ENCODE measurements around the gene HEBP2. TPM values are rescaled to one million over a fixed set of nuclear protein-coding genes. Genes with fewer than 3 reads are reported as not detected.

Gene HEBP2
- total and polyA plus RNA-seq, 2 of the 13 experiments (the other 11 are each of a cell fraction or from before 2014, with no cell fraction given) = 16.0 to 72.8 TPM

GRCh38 chr6:138403324-138403800 is 661 bp upstream of the HEBP2 start (continued):
- TF ChIP-seq ZNF383 (CRISPR knock-in tag; IDR thresholded peaks at IDR 0.05; ENCODE audit: borderline replicate concordance) (no peak), ZNF780A (CRISPR knock-in tag; IDR thresholded peaks at IDR 0.05) (no peak), ZNF792 (CRISPR knock-in tag; IDR thresholded peaks at IDR 0.05) (no peak), REXO4 (CRISPR knock-in tag; IDR thresholded peaks at IDR 0.05; ENCODE audit: borderline replicate concordance) (no peak), ZNF747 (CRISPR knock-in tag; IDR thresholded peaks at IDR 0.05; ENCODE audit: borderline replicate concordance) (0 out of 2 replicates have a peak, but pooled peaks have one; percentile 42), MXD1 (CRISPR knock-in tag; IDR thresholded peaks at IDR 0.05) (no peak), SKI (IDR thresholded peaks at IDR 0.05; ENCODE audit: partially characterized antibody) (no peak)

- Histone ChIP-seq H3K27ac (ENCODE audit: extremely low read length, insufficient read depth, low read length) (peak overlapping the region; percentile 55), H3K4me2 (ENCODE audit: low read depth, low read length) (peak overlapping the region; percentile 91), H3K27me3 (ENCODE audit: control insufficient read depth in 1 of 2, insufficient read depth in 2 of 2, low read length in 2 of 2) (no peaks in the 10 kb centered on the region; a peak in 2 of 5 replicates), H3K9me3 (ENCODE audit: low read length) (no peaks in the 10 kb centered on the region), H3K9ac (ENCODE audit: insufficient read depth, low read depth, low read length) (peak overlapping the region; percentile 84), H3K36me3 (replicated peaks in 1 of 2; ENCODE audit: control insufficient read depth in 1 of 2, insufficient read depth in 2 of 2, low read length in 2 of 2) (peaks cover 15 to 39% of the 10 kb centered on the region in 2 experiments), H2AFZ (ENCODE audit: low read length) (peak overlapping the region; percentile 13), H4K20me1 (ENCODE audit: insufficient read depth, low read length) (no peaks in the 10 kb centered on the region), H3K4me1 (ENCODE audit: insufficient read depth, low read length) (peaks cover 21% of the 10 kb centered on the region), H3K4me3 (replicated peaks in 1 of 3; ENCODE audit: insufficient read depth in 1 of 3, low read depth in 2 of 3, low read length in 3 of 3) (peak overlapping the region; percentile 73 to 89 (median 84)), H3K79me2 (ENCODE audit: insufficient read depth, low read length) (peaks cover 8% of the 10 kb centered on the region)
- POLR2A ChIA-PET = interaction anchor here (0.6 to 1.9 kb wide), 7 partner anchors 10 to 318 kb away, joined by 3 to 6 read pairs (median 3); no protein-coding TSS in a partner anchor
- DNase-seq (ENCODE audit: low spot score) = no peak
- CTCF ChIA-PET (ENCODE audit: low intra/inter-chr PET ratio, low total read pairs) = interaction anchor here (1.2 to 2.2 kb wide), 4 partner anchors 104 to 296 kb away, joined by 4 to 10 read pairs (median 6); no protein-coding TSS in a partner anchor
- intact Hi-C loops (cut with micrococcal nuclease; ENCODE audit: unreplicated experiment) (loop anchor here (2.0 to 5.0 kb wide), 2 partner anchors 118 to 298 kb away; partner anchors contain the start of gene PERP), in situ Hi-C loops (cut with HindIII; ENCODE audit: extremely low pct_ligation_motif_present, low pct_unique_long_range_greater_than_20kb) (loop anchor here (10.0 kb wide), 1 partner anchor 290 kb away; no protein-coding TSS in a partner anchor)
- TSS peak; percentile 55 for BruUV-seq (replicated peaks)
- WGBS (ENCODE audit: low lambda C conversion rate) = 3% methylated on average over 35 of the region's 35 CpGs
- FAIRE-seq = no peak
- peak; percentile 11 for ATAC-seq
- TF ChIP-seq TIGD3 (CRISPR knock-in tag; IDR thresholded peaks at IDR 0.05; ENCODE audit: borderline replicate concordance) (no peak), BCL3 (CRISPR knock-in tag; IDR thresholded peaks at IDR 0.05) (peak; percentile 41; the same call in 1 of the 2 replicates), HNRNPK (IDR thresholded peaks at IDR 0.05; ENCODE audit: low read depth, low read length, poor library complexity, severe bottlenecking) (no peak), ZNF260 (CRISPR knock-in tag; IDR thresholded peaks at IDR 0.05; ENCODE audit: borderline replicate concordance, low read depth) (0 out of 2 replicates have a peak, but pooled peaks have one; percentile 24), PHF8 (CRISPR knock-in tag; IDR thresholded peaks at IDR 0.05) (no peak; the same call in 1 of the 2 replicates), TAF1 (CRISPR knock-in tag; IDR thresholded peaks at IDR 0.05) (peak; percentile 33; the same call in 1 of the 2 replicates), DNMT3B (CRISPR knock-in tag; conservative IDR thresholded peaks at IDR 0.05) (0 out of 2 replicates have a peak, but pooled peaks have one; percentile 65), ZNF550 (CRISPR knock-in tag; IDR thresholded peaks at IDR 0.05; ENCODE audit: borderline replicate concordance) (0 out of 2 replicates have a peak, but pooled peaks have one; percentile 62), ZNF160 (CRISPR knock-in tag; IDR thresholded peaks at IDR 0.05) (no peak), NFE2L2 (IDR thresholded peaks at IDR 0.05; ENCODE audit: low read length) (no peak), IKZF5 (CRISPR knock-in tag; IDR thresholded peaks at IDR 0.05) (peak; percentile 40; the same call in 1 of the 2 replicates)
Measured at GRCh38 chr6:138404666-138405337, 779 bp downstream of the HEBP2 start.
